NB4 (cell line): ENCODE measurements around the gene TEX51.

Experiments
- DNase-seq: peaks from one replicate; pipeline ENCODE4 v3.0.0; 2010; ENCODE audit warnings: low read depth
- H3K4me3 ChIP-seq: one replicate; pipeline ENCODE4 v1.5.1; 2011; ENCODE audit warnings: mild to moderate bottlenecking, low read depth, low read length, moderate library complexity
- MYC ChIP-seq: IDR thresholded peaks from 2 replicates; pipeline ENCODE4 v1.6.1; 2011; ENCODE audit warnings: low read depth, low read length
- POLR2A ChIP-seq: IDR thresholded peaks from 2 replicates; pipeline ENCODE4 v1.6.1; 2011; ENCODE audit warnings: mild to moderate bottlenecking; ENCODE audit not compliant: insufficient read length; ENCODE audit errors: extremely low read depth
- TF ChIP-seq, protein P1 (sequence below): IDR thresholded peaks from one replicate; pipeline ENCODE4 v1.5.1; 2012; ENCODE audit warnings: low read depth, low read length
- TF ChIP-seq, protein P2 (sequence below): IDR thresholded peaks from 2 replicates; pipeline ENCODE4 v1.6.1; 2011; ENCODE audit warnings: low read depth, low read length

Gene TEX51

DNA sequence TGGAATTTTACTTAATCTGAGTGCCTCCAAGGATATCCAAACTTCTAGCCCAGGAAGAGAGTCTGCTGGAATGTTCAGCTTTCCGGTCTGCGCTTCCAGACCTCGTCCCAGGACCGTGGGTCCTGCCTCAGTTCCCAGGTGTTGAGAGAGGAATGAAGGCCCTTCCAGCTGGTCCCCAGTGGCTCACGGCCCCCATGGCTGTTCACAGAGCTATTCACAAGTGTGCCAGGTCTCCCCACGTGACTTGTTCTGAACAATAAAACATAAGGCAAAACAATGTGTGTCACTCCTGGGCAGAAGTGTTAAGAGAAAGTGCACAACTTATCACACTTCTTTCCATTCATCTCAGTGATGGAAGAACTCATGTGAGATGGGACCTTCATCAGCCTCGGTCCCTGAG is 20.1 kb upstream of the TEX51 start:
- no peak for DNase-seq
- TF ChIP-seq, protein P1, sequence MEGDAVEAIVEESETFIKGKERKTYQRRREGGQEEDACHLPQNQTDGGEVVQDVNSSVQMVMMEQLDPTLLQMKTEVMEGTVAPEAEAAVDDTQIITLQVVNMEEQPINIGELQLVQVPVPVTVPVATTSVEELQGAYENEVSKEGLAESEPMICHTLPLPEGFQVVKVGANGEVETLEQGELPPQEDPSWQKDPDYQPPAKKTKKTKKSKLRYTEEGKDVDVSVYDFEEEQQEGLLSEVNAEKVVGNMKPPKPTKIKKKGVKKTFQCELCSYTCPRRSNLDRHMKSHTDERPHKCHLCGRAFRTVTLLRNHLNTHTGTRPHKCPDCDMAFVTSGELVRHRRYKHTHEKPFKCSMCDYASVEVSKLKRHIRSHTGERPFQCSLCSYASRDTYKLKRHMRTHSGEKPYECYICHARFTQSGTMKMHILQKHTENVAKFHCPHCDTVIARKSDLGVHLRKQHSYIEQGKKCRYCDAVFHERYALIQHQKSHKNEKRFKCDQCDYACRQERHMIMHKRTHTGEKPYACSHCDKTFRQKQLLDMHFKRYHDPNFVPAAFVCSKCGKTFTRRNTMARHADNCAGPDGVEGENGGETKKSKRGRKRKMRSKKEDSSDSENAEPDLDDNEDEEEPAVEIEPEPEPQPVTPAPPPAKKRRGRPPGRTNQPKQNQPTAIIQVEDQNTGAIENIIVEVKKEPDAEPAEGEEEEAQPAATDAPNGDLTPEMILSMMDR: no peak
- TF ChIP-seq POLR2A (no peak), MYC (no peak)
- TF ChIP-seq, protein P2, sequence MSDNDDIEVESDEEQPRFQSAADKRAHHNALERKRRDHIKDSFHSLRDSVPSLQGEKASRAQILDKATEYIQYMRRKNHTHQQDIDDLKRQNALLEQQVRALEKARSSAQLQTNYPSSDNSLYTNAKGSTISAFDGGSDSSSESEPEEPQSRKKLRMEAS: no peak
- no peak overlapping the region for H3K4me3 ChIP-seq

DNA sequence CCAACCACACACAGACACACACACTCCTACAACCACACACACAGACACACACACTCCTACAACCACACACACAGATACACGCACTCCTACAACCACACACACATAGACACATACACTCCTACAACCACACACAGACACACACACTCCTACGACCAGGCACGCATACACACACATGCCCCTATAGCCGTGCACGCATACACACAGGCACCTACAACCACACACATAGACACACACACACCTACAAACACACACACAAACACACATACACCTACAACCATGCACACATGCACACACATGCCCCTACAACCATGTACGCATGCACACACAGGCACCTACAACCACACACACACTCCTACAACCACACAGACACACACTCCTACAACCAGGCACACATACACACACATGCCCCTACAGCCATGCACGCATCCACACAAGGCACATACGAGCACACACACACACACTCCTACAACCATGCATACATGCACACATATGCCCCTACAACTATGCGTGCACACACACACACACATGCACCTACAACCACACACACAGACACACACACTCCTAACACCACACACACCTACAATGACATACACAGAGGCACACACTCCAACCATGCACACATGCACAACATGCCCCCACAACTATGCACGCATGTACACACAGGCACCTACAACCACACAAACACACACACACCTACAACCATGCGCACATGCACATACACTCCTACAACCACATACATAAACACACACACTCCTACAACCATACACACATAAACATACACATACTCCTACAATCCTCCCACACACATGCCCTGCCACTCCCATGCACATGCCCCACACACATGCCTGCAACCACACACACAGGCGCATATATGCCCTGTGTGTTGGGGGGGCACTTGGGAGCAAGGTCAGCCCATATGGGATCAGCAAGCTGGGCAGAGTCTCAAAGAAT is 19.1 kb upstream of the TEX51 start:
- no peak for DNase-seq
- no peak overlapping the region for H3K4me3 ChIP-seq
- TF ChIP-seq POLR2A: no peak

DNA sequence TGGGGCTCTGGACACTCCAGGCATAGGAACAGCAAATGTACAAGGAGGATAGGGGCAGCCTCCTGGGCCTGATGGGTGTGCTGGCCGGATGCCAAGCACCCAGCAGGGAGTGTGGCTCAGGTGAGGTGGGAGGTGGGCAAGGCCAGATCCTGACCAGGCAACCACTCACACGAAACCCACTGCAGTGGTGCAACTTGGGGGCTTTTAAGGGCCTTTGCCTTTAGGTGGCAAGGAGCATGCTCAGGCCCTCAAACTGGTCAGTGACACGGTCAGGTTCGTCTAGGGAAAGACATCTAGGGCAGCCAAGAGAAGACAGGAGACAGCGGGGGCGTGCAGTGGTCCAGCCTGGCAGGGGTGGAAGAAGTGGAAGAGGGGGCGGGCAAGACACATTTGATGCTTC is 18.4 kb upstream of the TEX51 start:
- H3K4me3 ChIP-seq: no peak overlapping the region
- no peak for DNase-seq
- TF ChIP-seq, protein P1: no peak
- TF ChIP-seq POLR2A: no peak
- TF ChIP-seq, protein P2: no peak
- TF ChIP-seq MYC: no peak

DNA sequence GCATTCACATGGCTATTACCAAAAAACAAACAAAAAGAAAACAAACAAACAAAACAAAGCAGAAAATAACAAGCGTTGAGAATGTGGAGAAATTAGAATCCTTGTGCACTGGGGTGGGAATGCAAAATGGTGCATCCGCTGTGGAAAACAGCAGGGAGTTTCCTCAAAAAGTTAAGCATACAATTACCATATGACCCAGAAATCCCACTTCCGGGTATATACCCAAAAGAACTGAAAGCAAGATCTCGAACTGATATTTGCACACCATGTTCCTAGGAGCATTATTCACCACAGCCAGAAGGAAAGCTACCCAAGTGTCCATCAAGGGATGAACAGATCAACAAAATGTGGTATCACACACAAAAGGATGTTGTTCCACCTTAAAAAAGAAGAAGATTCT is 17.9 kb upstream of the TEX51 start:
- TF ChIP-seq POLR2A (no peak), MYC (no peak)
- TF ChIP-seq, protein P2: no peak
- TF ChIP-seq, protein P1: no peak
- peak; percentile 19 for DNase-seq
- no peak overlapping the region for H3K4me3 ChIP-seq

DNA sequence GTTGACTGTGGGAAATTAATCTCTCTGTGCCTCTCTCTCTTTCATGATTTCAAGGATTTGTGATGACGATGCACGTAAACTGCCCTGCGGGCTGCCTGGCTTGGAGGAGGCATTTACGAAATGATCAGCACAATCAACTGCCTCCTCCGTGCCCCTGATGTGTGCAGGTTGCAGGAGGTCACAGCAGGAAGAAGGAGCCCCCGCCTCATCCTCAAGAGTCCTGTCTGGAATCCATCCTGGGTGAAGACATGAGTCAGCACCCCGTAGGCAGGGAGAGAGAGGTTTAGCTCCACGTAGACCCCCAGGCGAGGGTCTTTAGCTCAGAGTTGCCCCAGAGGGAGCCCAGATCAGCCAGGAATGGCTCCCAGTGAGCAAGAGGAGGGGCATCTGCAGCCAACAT is 17.1 kb upstream of the TEX51 start:
- TF ChIP-seq, protein P1: no peak
- TF ChIP-seq POLR2A (no peak), MYC (no peak)
- TF ChIP-seq, protein P2: no peak
- DNase-seq: peak; percentile 74
- no peak overlapping the region for H3K4me3 ChIP-seq

DNA sequence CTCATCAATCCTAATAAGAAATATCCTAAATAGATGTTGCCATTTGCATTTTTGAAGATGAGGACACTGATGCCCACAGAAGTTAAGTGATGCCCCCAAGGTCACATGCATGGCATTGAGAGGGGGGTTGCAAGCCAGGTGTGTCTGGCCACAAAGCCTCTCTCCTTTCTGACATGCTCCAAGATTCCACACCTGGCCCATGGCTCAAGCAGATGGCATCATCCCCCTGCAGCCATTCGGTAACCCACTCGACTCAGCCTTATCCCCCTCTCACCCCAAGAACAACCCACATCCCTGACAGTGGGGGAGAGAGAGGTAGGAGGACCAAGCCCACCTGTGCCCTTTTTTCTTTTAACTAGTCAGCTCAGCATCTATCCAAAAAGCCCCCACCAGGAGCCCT is 16.5 kb upstream of the TEX51 start:
- no peak for DNase-seq
- no peak for TF ChIP-seq POLR2A
- TF ChIP-seq MYC: no peak
- TF ChIP-seq, protein P2: no peak
- TF ChIP-seq, protein P1: no peak
- H3K4me3 ChIP-seq: no peak overlapping the region
